ENCODE measurements around the gene DAD1. TPM values are rescaled to one million over a fixed set of nuclear protein-coding genes. Genes with fewer than 3 reads are reported as not detected.

Gene DAD1
- total and polyA plus RNA-seq, 2 donors from 2014 or later: 205 to 523 TPM

- no peaks in the 10 kb centered on the region for H3K27me3 ChIP-seq (ENCODE audit: control insufficient read depth, insufficient read depth, low read length)
- DNase-seq (no peak), FAIRE-seq (no peak)
- no peak overlapping the region for H3K27ac ChIP-seq (ENCODE audit: low read depth in 2 of 2, low read length in 2 of 2)
- no peaks in the 10 kb centered on the region for H3K36me3 ChIP-seq (ENCODE audit: control insufficient read depth in 2 of 3, insufficient read depth in 3 of 3, low read length in 3 of 3)
- peaks cover under 1 to 6% (median 1%) of the 10 kb centered on the region in 3 donors for H3K4me1 ChIP-seq (ENCODE audit: control insufficient read depth in 2 of 3, insufficient read depth in 2 of 3, low read depth in 1 of 3, low read length in 3 of 3)
- intact Hi-C loops (cut with DNase I): no loop called here
- H3K9me3 ChIP-seq (ENCODE audit: control insufficient read depth in 2 of 3, insufficient read depth in 1 of 3, low read length in 3 of 3): no peaks in the 10 kb centered on the region
- H3K9ac ChIP-seq (ENCODE audit: low read length in 3 of 3): no peak overlapping the region
- no peak for TF ChIP-seq CTCF (IDR thresholded peaks at IDR 0.05; ENCODE audit: borderline replicate concordance, extremely low read depth, insufficient read depth)
- H3K4me3 ChIP-seq (ENCODE audit: low read length in 3 of 3): no peak overlapping the region
Observed at GRCh38 chr14:22594156-22594716, 5.2 kb upstream of the DAD1 start.

GRCh38 chr14:22593601-22594000 is 4.6 kb upstream of the DAD1 start:
- DNase-seq (no peak), FAIRE-seq (no peak)
- Histone ChIP-seq H3K4me3 (ENCODE audit: low read length in 3 of 3) (no peak overlapping the region), H3K27me3 (ENCODE audit: control insufficient read depth, insufficient read depth, low read length) (no peaks in the 10 kb centered on the region), H3K36me3 (ENCODE audit: control insufficient read depth in 2 of 3, insufficient read depth in 3 of 3, low read length in 3 of 3) (no peaks in the 10 kb centered on the region), H3K27ac (ENCODE audit: low read depth in 2 of 2, low read length in 2 of 2) (no peak overlapping the region), H3K9ac (ENCODE audit: low read length in 3 of 3) (no peak overlapping the region), H3K9me3 (ENCODE audit: control insufficient read depth in 2 of 3, insufficient read depth in 1 of 3, low read length in 3 of 3) (no peaks in the 10 kb centered on the region), H3K4me1 (ENCODE audit: control insufficient read depth in 2 of 3, insufficient read depth in 2 of 3, low read depth in 1 of 3, low read length in 3 of 3) (peaks cover 0 to 5% (median 0%) of the 10 kb centered on the region in 3 donors)
- no peak for TF ChIP-seq CTCF (IDR thresholded peaks at IDR 0.05; ENCODE audit: borderline replicate concordance, extremely low read depth, insufficient read depth)
- intact Hi-C loops (cut with DNase I): no loop called here

- Histone ChIP-seq H3K9ac (ENCODE audit: low read length in 3 of 3) (no peak overlapping the region), H3K36me3 (ENCODE audit: control insufficient read depth in 2 of 3, insufficient read depth in 3 of 3, low read length in 3 of 3) (no peaks in the 10 kb centered on the region), H3K27ac (ENCODE audit: low read depth in 2 of 2, low read length in 2 of 2) (no peak overlapping the region), H3K27me3 (ENCODE audit: control insufficient read depth, insufficient read depth, low read length) (no peaks in the 10 kb centered on the region), H3K4me3 (ENCODE audit: low read length in 3 of 3) (no peak overlapping the region), H3K4me1 (ENCODE audit: control insufficient read depth in 2 of 3, insufficient read depth in 2 of 3, low read depth in 1 of 3, low read length in 3 of 3) (peaks cover under 1 to 5% (median under 1%) of the 10 kb centered on the region in 3 donors), H3K9me3 (ENCODE audit: control insufficient read depth in 2 of 3, insufficient read depth in 1 of 3, low read length in 3 of 3) (no peaks in the 10 kb centered on the region)
- DNase-seq (no peak), FAIRE-seq (no peak)
- TF ChIP-seq CTCF (IDR thresholded peaks at IDR 0.05; ENCODE audit: borderline replicate concordance, extremely low read depth, insufficient read depth): no peak
- intact Hi-C loops (cut with DNase I): no loop called here
Observed at GRCh38 chr14:22593189-22593588, 4.2 kb upstream of the DAD1 start.

All from kidney (tissue), 14 donors.